Hematopoietic multipotent progenitor cell (in vitro differentiated cells): Measurements from ENCODE around the gene OR13C3. TPM values are rescaled to one million over a fixed set of nuclear protein-coding genes. Genes with fewer than 3 reads are reported as not detected.

Source experiments
- total RNA-seq: library from RNA; depleted of rRNA; stranded (reverse); fragments of >200 nt; gene quantifications from one replicate; pipeline ENCODE4 v1.2.3, GENCODE V29; 2012

OR13C3 gene
- total RNA-seq, 1 donor = 0.54 TPM

Other genes with a start within 250 kb of the OR13C3 start
- gene OR13F1, start 32.6 kb downstream of the OR13C3 start, total RNA-seq = not detected
- 0.27 TPM for gene OR13C4, start 9.6 kb downstream of the OR13C3 start, total RNA-seq
- gene OR13C8, start 32.3 kb upstream of the OR13C3 start, total RNA-seq = not detected
- gene OR13C5, start 62.6 kb upstream of the OR13C3 start, total RNA-seq = 0.27 TPM
- gene OR13C2, start 68.8 kb upstream of the OR13C3 start, total RNA-seq = 0.81 TPM
- gene OR13C9, start 81.3 kb upstream of the OR13C3 start, total RNA-seq = 0.54 TPM
- gene OR13D1, start 157.7 kb upstream of the OR13C3 start, total RNA-seq = not detected
- gene NIPSNAP3A, start 210.8 kb upstream of the OR13C3 start, total RNA-seq = 38.8 TPM
- 3.5 TPM for gene NIPSNAP3B, start 227.3 kb upstream of the OR13C3 start, total RNA-seq